Measurements from ENCODE around the gene SND1.

Gene SND1

DNA sequence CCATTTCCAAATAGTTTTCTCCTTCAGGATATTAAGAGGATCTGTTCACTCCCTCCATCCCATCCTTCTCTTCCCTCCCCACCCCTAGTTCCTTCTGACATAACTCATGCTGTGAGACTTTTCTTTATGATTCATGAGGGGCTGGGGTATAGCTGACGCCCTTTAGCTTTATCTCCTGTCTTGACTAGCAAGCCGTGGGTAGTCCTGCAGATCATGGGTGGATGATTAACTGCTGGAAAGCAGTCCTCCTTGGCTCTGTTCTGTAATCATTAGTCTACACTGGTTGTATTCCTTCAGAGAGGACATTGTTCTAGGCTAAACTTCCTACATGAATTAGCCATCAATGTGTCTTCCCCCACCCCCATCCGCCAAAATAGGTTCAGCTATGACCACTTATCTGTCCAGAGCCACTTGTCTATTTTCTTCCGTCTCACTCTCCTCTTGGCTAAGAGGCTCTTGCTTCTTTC, 243.9 kb downstream of the SND1 start:
- DNase-seq, result no peak
- Histone ChIP-seq H3K79me2 (ENCODE audit: low read length) (peaks cover 98% of the 10 kb centered on the region), H3K27me3 (replicated peaks; ENCODE audit: insufficient read depth, low read length) (no peaks in the 10 kb centered on the region), H3K36me3 (replicated peaks; ENCODE audit: insufficient read depth, low read length) (peaks cover 8% of the 10 kb centered on the region), H3F3A (ENCODE audit: insufficient read depth, low read length) (peaks cover 7% of the 10 kb centered on the region; the same call in 1 of the 2 replicates), H3K9ac (ENCODE audit: low read length) (no peak overlapping the region), H4K20me1 (ENCODE audit: insufficient read depth, low read length) (peaks cover 10% of the 10 kb centered on the region; the same call in 1 of the 2 replicates), H3K9me2 (replicated peaks; ENCODE audit: insufficient read depth, low read length) (no peaks in the 10 kb centered on the region), H3K4me1 (ENCODE audit: low read length) (peaks cover 17% of the 10 kb centered on the region), H3K4me3 (ENCODE audit: low read length) (no peak overlapping the region), H3K9me3 (replicated peaks; ENCODE audit: insufficient read depth, low read length) (no peaks in the 10 kb centered on the region), H3K4me2 (ENCODE audit: low read depth, low read length) (no peak overlapping the region), H2AFZ (ENCODE audit: low read length) (no peak overlapping the region), H3K27ac (ENCODE audit: low read length) (no peak overlapping the region)
- TF ChIP-seq, protein P1, sequence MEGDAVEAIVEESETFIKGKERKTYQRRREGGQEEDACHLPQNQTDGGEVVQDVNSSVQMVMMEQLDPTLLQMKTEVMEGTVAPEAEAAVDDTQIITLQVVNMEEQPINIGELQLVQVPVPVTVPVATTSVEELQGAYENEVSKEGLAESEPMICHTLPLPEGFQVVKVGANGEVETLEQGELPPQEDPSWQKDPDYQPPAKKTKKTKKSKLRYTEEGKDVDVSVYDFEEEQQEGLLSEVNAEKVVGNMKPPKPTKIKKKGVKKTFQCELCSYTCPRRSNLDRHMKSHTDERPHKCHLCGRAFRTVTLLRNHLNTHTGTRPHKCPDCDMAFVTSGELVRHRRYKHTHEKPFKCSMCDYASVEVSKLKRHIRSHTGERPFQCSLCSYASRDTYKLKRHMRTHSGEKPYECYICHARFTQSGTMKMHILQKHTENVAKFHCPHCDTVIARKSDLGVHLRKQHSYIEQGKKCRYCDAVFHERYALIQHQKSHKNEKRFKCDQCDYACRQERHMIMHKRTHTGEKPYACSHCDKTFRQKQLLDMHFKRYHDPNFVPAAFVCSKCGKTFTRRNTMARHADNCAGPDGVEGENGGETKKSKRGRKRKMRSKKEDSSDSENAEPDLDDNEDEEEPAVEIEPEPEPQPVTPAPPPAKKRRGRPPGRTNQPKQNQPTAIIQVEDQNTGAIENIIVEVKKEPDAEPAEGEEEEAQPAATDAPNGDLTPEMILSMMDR (IDR thresholded peaks at IDR 0.05; ENCODE audit: low read length), result no peak
- TF ChIP-seq EZH2phosphoT487 (IDR thresholded peaks at IDR 0.05; ENCODE audit: low read length) (no peak), EZH2 (optimal IDR thresholded peaks at IDR 0.05; ENCODE audit: low read depth, low read length) (no peak)

DNA sequence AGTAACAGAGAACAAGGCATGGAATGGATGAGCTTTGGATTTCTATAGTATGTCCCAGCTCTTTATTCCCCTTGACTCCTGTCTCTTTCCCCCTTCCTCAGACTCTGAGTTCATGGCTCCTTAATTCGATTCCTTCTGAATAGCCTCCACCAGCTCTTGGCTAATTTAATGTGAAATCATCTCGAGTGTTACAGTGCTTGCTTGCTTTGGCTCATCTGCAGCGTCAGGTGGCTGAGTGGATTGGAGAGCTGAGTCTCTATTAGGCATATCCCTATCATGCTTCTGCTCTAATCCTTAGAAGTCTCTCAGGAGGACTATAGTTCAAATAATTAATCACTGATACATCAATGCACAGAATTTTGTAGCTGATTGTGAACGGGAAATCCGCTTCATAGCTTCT, 244.7 kb downstream of the SND1 start:
- Histone ChIP-seq H3F3A (ENCODE audit: insufficient read depth, low read length) (peaks cover 11% of the 10 kb centered on the region; the same call in 1 of the 2 replicates), H3K4me1 (ENCODE audit: low read length) (peaks cover 25% of the 10 kb centered on the region), H3K9ac (ENCODE audit: low read length) (no peak overlapping the region), H3K36me3 (replicated peaks; ENCODE audit: insufficient read depth, low read length) (peaks cover 7% of the 10 kb centered on the region), H2AFZ (ENCODE audit: low read length) (no peak overlapping the region), H3K9me2 (replicated peaks; ENCODE audit: insufficient read depth, low read length) (no peaks in the 10 kb centered on the region), H3K27me3 (replicated peaks; ENCODE audit: insufficient read depth, low read length) (no peaks in the 10 kb centered on the region), H3K4me2 (ENCODE audit: low read depth, low read length) (no peak overlapping the region), H3K27ac (ENCODE audit: low read length) (no peak overlapping the region), H4K20me1 (ENCODE audit: insufficient read depth, low read length) (peaks cover 18% of the 10 kb centered on the region; the same call in 1 of the 2 replicates), H3K4me3 (ENCODE audit: low read length) (no peak overlapping the region), H3K9me3 (replicated peaks; ENCODE audit: insufficient read depth, low read length) (no peaks in the 10 kb centered on the region), H3K79me2 (ENCODE audit: low read length) (peaks cover 98% of the 10 kb centered on the region)
- DNase-seq, result no peak
- TF ChIP-seq, protein P1 (IDR thresholded peaks at IDR 0.05; ENCODE audit: low read length), result no peak
- TF ChIP-seq EZH2phosphoT487 (IDR thresholded peaks at IDR 0.05; ENCODE audit: low read length) (no peak), EZH2 (optimal IDR thresholded peaks at IDR 0.05; ENCODE audit: low read depth, low read length) (no peak)

DNA sequence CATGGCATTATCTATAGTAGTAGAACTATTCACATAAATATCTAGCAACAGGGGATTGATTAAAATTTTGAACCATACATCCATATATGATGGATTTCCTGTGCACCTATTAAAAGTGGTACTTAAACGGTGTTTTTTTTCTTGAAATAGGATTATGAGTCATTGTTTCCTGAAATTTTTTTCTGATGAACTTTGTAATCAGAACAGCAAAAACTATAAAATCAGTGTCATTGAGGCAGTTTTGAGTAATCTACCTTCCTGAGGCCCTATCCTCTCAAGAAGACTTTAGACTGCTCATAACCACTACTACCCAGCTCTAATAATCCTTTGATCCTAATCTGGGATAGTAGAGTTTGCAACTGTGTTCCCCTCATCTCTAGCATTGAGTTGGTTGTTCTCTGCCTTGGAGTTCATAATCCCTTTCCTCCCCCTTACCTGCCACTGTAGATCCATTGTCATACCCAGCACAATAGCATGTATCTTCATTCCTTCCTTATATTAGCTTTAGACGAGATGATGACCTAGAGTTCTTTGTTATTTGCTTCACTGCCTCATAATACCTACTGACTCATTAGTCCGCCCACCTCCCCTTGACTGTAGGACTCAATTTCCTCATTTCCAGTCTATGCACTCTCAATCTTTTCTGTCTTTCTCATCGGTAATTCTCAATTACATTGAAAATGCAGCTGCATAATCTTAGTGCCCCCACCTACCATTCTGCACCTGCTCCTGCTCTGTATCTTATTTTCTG, 245.9 kb downstream of the SND1 start:
- peaks cover 27% of the 10 kb centered on the region for H4K20me1 ChIP-seq (ENCODE audit: insufficient read depth, low read length)
- no peaks in the 10 kb centered on the region for H3K36me3 ChIP-seq (replicated peaks; ENCODE audit: insufficient read depth, low read length)
- TF ChIP-seq, protein P1 (IDR thresholded peaks at IDR 0.05; ENCODE audit: low read length), result no peak
- TF ChIP-seq EZH2 (optimal IDR thresholded peaks at IDR 0.05; ENCODE audit: low read depth, low read length), result no peak
- no peak for TF ChIP-seq EZH2phosphoT487 (IDR thresholded peaks at IDR 0.05; ENCODE audit: low read length)

More for the DNA sequence above, 245.9 kb downstream of the SND1 start:
- no peak overlapping the region for H2AFZ ChIP-seq (ENCODE audit: low read length)
- peaks cover 34% of the 10 kb centered on the region for H3K4me1 ChIP-seq (ENCODE audit: low read length)
- no peaks in the 10 kb centered on the region for H3K9me2 ChIP-seq (replicated peaks; ENCODE audit: insufficient read depth, low read length)
- peaks cover 15% of the 10 kb centered on the region; the same call in 1 of the 2 replicates for H3F3A ChIP-seq (ENCODE audit: insufficient read depth, low read length)
- no peaks in the 10 kb centered on the region for H3K27me3 ChIP-seq (replicated peaks; ENCODE audit: insufficient read depth, low read length)
- H3K79me2 ChIP-seq (ENCODE audit: low read length), result peaks cover 97% of the 10 kb centered on the region
- H3K9ac ChIP-seq (ENCODE audit: low read length), result no peak overlapping the region
- DNase-seq, result no peak
- no peaks in the 10 kb centered on the region for H3K9me3 ChIP-seq (replicated peaks; ENCODE audit: insufficient read depth, low read length)
- no peak overlapping the region for H3K27ac ChIP-seq (ENCODE audit: low read length)
- no peak overlapping the region for H3K4me3 ChIP-seq (ENCODE audit: low read length)
- H3K4me2 ChIP-seq (ENCODE audit: low read depth, low read length), result no peak overlapping the region

All from MM.1S (cell line).